H1 (cell line): ENCODE results near the gene RAD51B. TPM values are rescaled to one million over a fixed set of nuclear protein-coding genes. Genes with fewer than 3 reads are reported as not detected.

Source experiments
- CTCF ChIA-PET: fragments of 300-600 bp; sonication (Branson Sonifier 250); formaldehyde crosslinking; loops from one replicate; lab custom pipeline; 2021; ENCODE audit not compliant: partially characterized antibody; lab: Charles Lee
- POLR2A ChIA-PET: fragments of 300-600 bp; sonication (Branson Sonifier 250); formaldehyde crosslinking; loops from one replicate; lab custom pipeline; 2021; ENCODE audit warnings: inconsistent platforms; ENCODE audit not compliant: partially characterized antibody; lab: Charles Lee
- DNase-seq, 2 experiments: peaks; one replicate each; pipeline versions ENCODE4 v3.0.0 to v3.0.0-alpha.2; 2010 to 2022; ENCODE audit warnings: low spot score in 2 of 2, low read depth in 1 of 2, mixed read lengths in 1 of 2
- FAIRE-seq: peaks from 2 replicates; lab custom pipeline; 2011; peaks lifted over from hg19 to GRCh38; lab: Jason Lieb, UNC
- H2AFZ ChIP-seq: 2 replicates; pipeline ENCODE4 v1.8.1; 2012; ENCODE audit warnings: low read length, inconsistent platforms
- H2AK5ac ChIP-seq: 2 replicates; pipeline ENCODE4 v1.6.1; 2013; ENCODE audit warnings: low read depth, low read length
- H2BK120ac ChIP-seq: replicated peaks from 2 replicates; pipeline ENCODE3; 2013; ENCODE audit warnings: low read depth, low read length, inconsistent platforms
- H2BK12ac ChIP-seq: 2 replicates; pipeline ENCODE4 v1.6.1; 2013; ENCODE audit warnings: low read depth, low read length
- H2BK15ac ChIP-seq: 2 replicates; pipeline ENCODE4 v1.6.1; 2013; ENCODE audit warnings: low read length
- H2BK20ac ChIP-seq: 2 replicates; pipeline ENCODE4 v1.6.1; 2013; ENCODE audit warnings: low read length
- H2BK5ac ChIP-seq: 2 replicates; pipeline ENCODE4 v1.6.1; 2013; ENCODE audit warnings: low read depth, low read length
- H3K14ac ChIP-seq: 2 replicates; pipeline ENCODE4 v1.6.1; 2013; ENCODE audit warnings: inconsistent platforms; ENCODE audit not compliant: insufficient read length
- H3K18ac ChIP-seq: 2 replicates; pipeline ENCODE4 v1.6.1; 2013; ENCODE audit warnings: low read length; ENCODE audit errors: extremely low read depth
- H3K23ac ChIP-seq: 2 replicates; pipeline ENCODE4 v1.6.1; 2013; ENCODE audit warnings: inconsistent platforms; ENCODE audit not compliant: insufficient read length
- H3K23me2 ChIP-seq: 2 replicates; pipeline ENCODE4 v1.6.1; 2013; ENCODE audit warnings: low read depth, low read length
- H3K27ac ChIP-seq: 2 replicates; pipeline ENCODE4 v1.6.1; 2011; ENCODE audit warnings: low read depth, low read length, inconsistent platforms
- H3K27me3 ChIP-seq, 4 experiments: replicated peaks in 1 of 4; 1 replicate in 1 of 4; 2 replicates in 3 of 4; pipeline versions ENCODE4 v1.6.1 to v1.8.1; 2011 to 2013; ENCODE audit warnings: low read length in 3 of 4, mild to moderate bottlenecking in 3 of 4, inconsistent platforms in 2 of 4, mixed read lengths in 2 of 4, moderate library complexity in 1 of 4; ENCODE audit not compliant: control insufficient read depth in 3 of 4, insufficient read depth in 3 of 4; ENCODE audit errors: extremely low read depth in 1 of 4
- H3K36me3 ChIP-seq, 4 experiments: 2 replicates each; pipeline versions ENCODE4 v1.6.1 to v1.8.1; 2011 to 2013; ENCODE audit warnings: mild to moderate bottlenecking in 4 of 4, low read length in 3 of 4, moderate library complexity in 2 of 4, control low read depth in 1 of 4, inconsistent platforms in 1 of 4; ENCODE audit not compliant: insufficient read depth in 4 of 4, control insufficient read depth in 2 of 4
- H3K4ac ChIP-seq: replicated peaks from 2 replicates; pipeline ENCODE3; 2013; ENCODE audit warnings: low read length, low read depth, mixed read lengths, inconsistent platforms; ENCODE audit not compliant: insufficient read length
- H3K4me1 ChIP-seq, 4 experiments: replicated peaks in 1 of 4; 1 replicate in 1 of 4; 2 replicates in 3 of 4; pipeline versions ENCODE4 v1.6.1 to v1.8.1; 2011 to 2013; ENCODE audit warnings: low read length in 3 of 4, inconsistent platforms in 2 of 4, mixed read lengths in 1 of 4; ENCODE audit not compliant: insufficient read depth in 4 of 4, control insufficient read depth in 3 of 4
- H3K4me2 ChIP-seq, 2 experiments: 2 replicates each; pipeline versions ENCODE4 v1.6.1 to v1.8.1; 2011 to 2013; ENCODE audit warnings: low read depth in 2 of 2, low read length in 2 of 2, control low read depth in 1 of 2, inconsistent platforms in 1 of 2, mild to moderate bottlenecking in 1 of 2; ENCODE audit not compliant: insufficient read depth in 1 of 2
- H3K4me3 ChIP-seq, 4 experiments: fragments of 200-600, 300-600 bp in 1 of 4; sonication (generic), shearing (Covaris generic), sonication (Bioruptor Twin) in 1 of 4; 2 replicates each; pipeline versions ENCODE4 v1.5.1 to v1.8.1; 2011 to 2016; ENCODE audit warnings: low read length in 4 of 4, low read depth in 3 of 4, control low read depth in 2 of 4, inconsistent platforms in 2 of 4, mild to moderate bottlenecking in 2 of 4, mixed read lengths in 1 of 4, moderate library complexity in 1 of 4; ENCODE audit not compliant: insufficient read depth in 2 of 4; ENCODE audit errors: extremely low read depth in 1 of 4
- H3K56ac ChIP-seq: replicated peaks from 2 replicates; pipeline ENCODE3; 2013; ENCODE audit warnings: low read depth, mild to moderate bottlenecking, mixed read lengths, low read length, inconsistent platforms; ENCODE audit not compliant: insufficient read length
- H3K79me1 ChIP-seq: 2 replicates; pipeline ENCODE4 v1.6.1; 2013; ENCODE audit warnings: low read depth, low read length, control low read depth
- H3K79me2 ChIP-seq, 2 experiments: 2 replicates each; pipeline versions ENCODE4 v1.6.1 to v1.8.1; 2012 to 2013; ENCODE audit warnings: low read length in 2 of 2, mild to moderate bottlenecking in 2 of 2, inconsistent platforms in 1 of 2; ENCODE audit not compliant: insufficient read depth in 2 of 2, control insufficient read depth in 1 of 2
- H3K9ac ChIP-seq, 4 experiments: replicated peaks in 1 of 4; 1 replicate in 1 of 4; 2 replicates in 3 of 4; pipeline versions ENCODE4 v1.6.1 to v1.8.1; 2011 to 2013; ENCODE audit warnings: low read depth in 3 of 4, low read length in 3 of 4, control low read depth in 2 of 4, mild to moderate bottlenecking in 2 of 4, moderate library complexity in 2 of 4, inconsistent platforms in 1 of 4; ENCODE audit errors: extremely low read depth in 1 of 4
- H3K9me3 ChIP-seq, 2 experiments: 2 replicates each; pipeline versions ENCODE4 v1.6.1 to v1.8.1; 2012 to 2013; ENCODE audit warnings: mild to moderate bottlenecking in 2 of 2, moderate library complexity in 2 of 2, control low read depth in 1 of 2, inconsistent platforms in 1 of 2, low read depth in 1 of 2, low read length in 1 of 2, mixed read lengths in 1 of 2; ENCODE audit not compliant: insufficient read depth in 2 of 2
- H4K20me1 ChIP-seq, 2 experiments: replicated peaks in 1 of 2; 2 replicates each; pipeline versions ENCODE3 to v1.8.1; 2011 to 2013; ENCODE audit warnings: inconsistent platforms in 2 of 2, low read length in 2 of 2, mild to moderate bottlenecking in 1 of 2; ENCODE audit not compliant: insufficient read depth in 2 of 2, control insufficient read depth in 1 of 2
- H4K5ac ChIP-seq: 2 replicates; pipeline ENCODE4 v1.6.1; 2013; ENCODE audit warnings: low read length, low read depth, mixed read lengths, inconsistent platforms; ENCODE audit not compliant: insufficient read length
- H4K8ac ChIP-seq: 2 replicates; pipeline ENCODE4 v1.8.0; 2013; ENCODE audit warnings: mild to moderate bottlenecking, moderate library complexity, low read length, inconsistent platforms; ENCODE audit not compliant: insufficient read depth; ENCODE audit errors: extremely low read depth
- H4K91ac ChIP-seq: replicated peaks from 2 replicates; pipeline ENCODE3; 2013; ENCODE audit warnings: low read length, mixed read lengths, inconsistent platforms; ENCODE audit not compliant: insufficient read length
- EP300 ChIP-seq, 2 experiments: IDR thresholded peaks; 1 replicate in 1 of 2; 2 replicates in 1 of 2; pipeline ENCODE4 v1.6.1; 2011 to 2012; ENCODE audit warnings: low read depth in 2 of 2, low read length in 2 of 2, mild to moderate bottlenecking in 2 of 2, borderline replicate concordance in 1 of 2, inconsistent platforms in 1 of 2, moderate library complexity in 1 of 2
- RAD21 ChIP-seq, 2 experiments: IDR thresholded peaks in 1 of 2; conservative IDR thresholded peaks in 1 of 2; 2 replicates each; pipeline ENCODE4 v1.6.1; 2011; ENCODE audit warnings: low read depth in 2 of 2, low read length in 2 of 2, improper control_type of control experiment in 1 of 2, inconsistent platforms in 1 of 2, mild to moderate bottlenecking in 1 of 2, moderate library complexity in 1 of 2
- WGBS, 2 experiments: shearing (Covaris generic) in 1 of 2; methylation state at CpG; one replicate each; pipeline versions ENCODE4 v1.1.6 to v1.1.7; 2013 to 2015; ENCODE audit warnings: low lambda C conversion rate in 2 of 2, mixed read lengths in 2 of 2, inconsistent platforms in 1 of 2, low coverage in 1 of 2, missing lambda C conversion rate in 1 of 2; ENCODE audit not compliant: insufficient replicate concordance in 2 of 2, insufficient coverage in 1 of 2, insufficient read length in 1 of 2; ENCODE audit errors: extremely low coverage in 1 of 2, missing lambda C conversion rate in 1 of 2; 5-methylcytosine and 5-hydroxymethylcytosine counted together
- polyA plus RNA-seq, 7 experiments: library from polyadenylated mRNA; depleted of rRNA in 3 of 7; stranded (reverse) in 5 of 7; unstranded in 2 of 7; fragments of >200 nt in 5 of 7; fragments of 200-250 nt in 2 of 7; gene quantifications; 1 replicate in 5 of 7; 2 replicates in 1 of 7; 4 replicates in 1 of 7; pipeline versions ENCODE4 v1.2.1 to v1.2.3, GENCODE V29; 2011 to 2013; ENCODE audit warnings: missing spikeins in 2 of 7, mixed read lengths in 2 of 7
- total RNA-seq: library from RNA; stranded (reverse); fragmentation: NEBNext Ultra II Directional; extraction: Animal tissue kit (Norgen Biotek cat#: 25700); gene quantifications from 2 replicates; pipeline ENCODE4 v1.2.1, GENCODE V29; 2021
- TF ChIP-seq, protein P1 (sequence below), 3 experiments: IDR thresholded peaks; 1 replicate in 2 of 3; 2 replicates in 1 of 3; pipeline versions ENCODE4 v1.5.1 to v1.6.1; 2011; ENCODE audit warnings: low read length in 3 of 3, mild to moderate bottlenecking in 3 of 3, inconsistent platforms in 2 of 3, low read depth in 1 of 3, moderate library complexity in 1 of 3; ENCODE audit not compliant: insufficient read depth in 1 of 3; ENCODE audit errors: control extremely low read depth in 1 of 3

The RAD51B gene
- total and polyA plus RNA-seq, 2 of the 8 experiments (the other 6 are each of a cell fraction or from before 2014, with no cell fraction given) = 3.9 to 14.9 TPM

DNA sequence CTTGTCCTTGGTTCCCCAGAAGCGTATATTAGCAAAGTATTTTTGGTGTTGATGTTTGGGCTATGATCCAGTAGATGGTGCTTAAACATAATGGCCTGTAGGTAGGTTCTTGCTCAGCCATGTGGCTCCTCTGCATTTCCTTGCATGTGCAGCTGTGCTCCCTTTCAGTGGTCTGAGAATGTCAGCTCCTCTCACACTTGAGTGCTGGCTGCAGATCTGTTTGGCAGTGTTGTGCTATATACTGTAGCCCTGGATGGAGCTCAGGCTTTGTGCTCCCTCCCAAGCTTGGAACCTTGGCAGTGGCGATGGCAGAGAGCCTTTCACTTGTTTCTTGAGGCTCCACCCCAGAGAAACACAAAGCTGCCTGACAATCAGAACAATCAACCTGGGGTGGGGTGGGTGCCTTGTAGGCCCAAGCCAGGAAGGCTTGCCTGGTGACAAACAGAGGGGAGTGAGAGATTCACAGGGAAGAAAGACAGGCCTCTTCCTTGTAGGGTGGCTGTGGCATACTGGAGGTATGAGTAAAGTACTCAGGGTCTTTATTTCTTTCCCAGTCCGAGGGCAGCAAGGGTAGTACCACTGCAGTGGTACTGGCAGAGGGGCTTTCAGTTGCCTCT is 255.3 kb downstream of the RAD51B start:
- Histone ChIP-seq H3K4ac (no peak overlapping the region), H3K27me3 (no peaks in the 10 kb centered on the region), H4K5ac (no peak overlapping the region), H4K20me1 (no peaks in the 10 kb centered on the region), H3K4me3 (no peak overlapping the region), H4K91ac (peak overlapping the region; percentile 55), H3K36me3 (no peaks in the 10 kb centered on the region), H3K79me2 (no peaks in the 10 kb centered on the region), H4K8ac (no peak overlapping the region), H3K23ac (no peak overlapping the region), H3K14ac (no peak overlapping the region), H3K79me1 (no peaks in the 10 kb centered on the region), H3K56ac (no peak overlapping the region), H2BK120ac (no peak overlapping the region), H3K4me1 (peaks cover 0 to 6% (median 4%) of the 10 kb centered on the region in 4 experiments; a peak in 5 of 7 replicates), H3K9ac (no peak overlapping the region), H2BK15ac (peak overlapping the region; percentile 20; the same call in 1 of the 2 replicates), H3K23me2 (no peaks in the 10 kb centered on the region), H3K27ac (0 out of 2 replicates have a peak overlapping the region, but pooled peaks have one; percentile 60), H3K4me2 (no peak overlapping the region), H3K9me3 (no peaks in the 10 kb centered on the region; a peak in 1 of 4 replicates), H2BK12ac (peak overlapping the region; percentile 56), H2BK5ac (peak overlapping the region; percentile 18; the same call in 1 of the 2 replicates), H2AFZ (no peak overlapping the region; the same call in 1 of the 2 replicates), H3K18ac (0 out of 2 replicates have a peak overlapping the region, but pooled peaks have one; percentile 1), H2BK20ac (0 out of 2 replicates have a peak overlapping the region, but pooled peaks have one; percentile 35), H2AK5ac (no peak overlapping the region)
- DNase-seq = no peak
- POLR2A ChIA-PET = no interaction called here
- CTCF ChIA-PET = interaction anchor here (1.9 kb wide), 1 partner anchor 11 kb away, joined by 5 read pairs; no protein-coding TSS in a partner anchor
- peak; percentile 25 to 45; a peak in 2 of 4 replicates for TF ChIP-seq RAD21 (IDR thresholded peaks at IDR 0.05 in 1 of 2, conservative IDR thresholded peaks at IDR 0.05 in 1 of 2; ENCODE audit: low read depth in 2 of 2, low read length in 2 of 2)
- TF ChIP-seq EP300 (IDR thresholded peaks at IDR 0.05; ENCODE audit: borderline replicate concordance in 1 of 2, low read depth in 2 of 2, low read length in 2 of 2) = no peak
- TF ChIP-seq, protein P1, sequence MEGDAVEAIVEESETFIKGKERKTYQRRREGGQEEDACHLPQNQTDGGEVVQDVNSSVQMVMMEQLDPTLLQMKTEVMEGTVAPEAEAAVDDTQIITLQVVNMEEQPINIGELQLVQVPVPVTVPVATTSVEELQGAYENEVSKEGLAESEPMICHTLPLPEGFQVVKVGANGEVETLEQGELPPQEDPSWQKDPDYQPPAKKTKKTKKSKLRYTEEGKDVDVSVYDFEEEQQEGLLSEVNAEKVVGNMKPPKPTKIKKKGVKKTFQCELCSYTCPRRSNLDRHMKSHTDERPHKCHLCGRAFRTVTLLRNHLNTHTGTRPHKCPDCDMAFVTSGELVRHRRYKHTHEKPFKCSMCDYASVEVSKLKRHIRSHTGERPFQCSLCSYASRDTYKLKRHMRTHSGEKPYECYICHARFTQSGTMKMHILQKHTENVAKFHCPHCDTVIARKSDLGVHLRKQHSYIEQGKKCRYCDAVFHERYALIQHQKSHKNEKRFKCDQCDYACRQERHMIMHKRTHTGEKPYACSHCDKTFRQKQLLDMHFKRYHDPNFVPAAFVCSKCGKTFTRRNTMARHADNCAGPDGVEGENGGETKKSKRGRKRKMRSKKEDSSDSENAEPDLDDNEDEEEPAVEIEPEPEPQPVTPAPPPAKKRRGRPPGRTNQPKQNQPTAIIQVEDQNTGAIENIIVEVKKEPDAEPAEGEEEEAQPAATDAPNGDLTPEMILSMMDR (IDR thresholded peaks at IDR 0.05; ENCODE audit: control extremely low read depth in 1 of 3, insufficient read depth in 1 of 3, low read depth in 1 of 3, low read length in 3 of 3) = peak in 1 of 3 experiments; percentile 20; a peak in 1 of 4 replicates
- FAIRE-seq = no peak
- 95% methylated on average over 3 of the region's 3 CpGs; no CpG with 5 or more reads in 1 of the 2 experiments for WGBS, 2 experiments
